Activated CD4-positive, alpha-beta memory T cell treated with anti-CD3 and anti-CD28 coated beads for 36 hours (primary cell): ENCODE data around the gene RAD51B. TPM values are rescaled to one million over a fixed set of nuclear protein-coding genes. Genes with fewer than 3 reads are reported as not detected.

Experiments used
- CTCF ChIA-PET: fragments of 350-600 bp; sonication (Branson Sonifier 250); formaldehyde crosslinking; loops from one replicate; lab custom pipeline; 2021; ENCODE audit warnings: antibody characterized with exemption, inconsistent platforms; lab: Charles Lee
- POLR2A ChIA-PET: fragments of 350-600 bp; sonication (Branson Sonifier 250); formaldehyde crosslinking; loops from one replicate; lab custom pipeline; 2021; ENCODE audit warnings: antibody characterized with exemption; lab: Charles Lee
- DNase-seq: peaks from one replicate; pipeline ENCODE4 v3.0.0-alpha.2; 2020
- H3K27ac Mint-ChIP-seq: one replicate; pipeline ENCODE4 v1.8.0; 2021; ENCODE audit warnings: mixed read lengths
- H3K27me3 Mint-ChIP-seq: one replicate; pipeline ENCODE4 v1.8.0; 2021; ENCODE audit warnings: mixed read lengths
- H3K36me3 Mint-ChIP-seq: one replicate; pipeline ENCODE4 v1.8.0; 2021; ENCODE audit warnings: mixed read lengths
- H3K4me1 Mint-ChIP-seq: one replicate; pipeline ENCODE4 v1.8.0; 2021; ENCODE audit warnings: low read depth, mixed read lengths
- H3K4me3 Mint-ChIP-seq: one replicate; pipeline ENCODE4 v1.8.0; 2021; ENCODE audit warnings: mild to moderate bottlenecking, mixed read lengths
- H3K9me3 Mint-ChIP-seq: one replicate; pipeline ENCODE4 v1.8.0; 2021; ENCODE audit warnings: mixed read lengths
- intact Hi-C: fragments of 100-400 bp; cut with micrococcal nuclease; formaldehyde crosslinking; loops from one replicate; pipeline ENCODE4 v1.15.1; 2023
- total RNA-seq, 2 experiments: library from RNA; stranded (reverse); gene quantifications; one replicate each; pipeline ENCODE4 v1.2.3, GENCODE V29; 2021

RAD51B gene
- total RNA-seq, 2 experiments from 2014 or later = 32.3 to 34.3 TPM

GRCh38 chr14:68408680-68409079 lies 589.1 kb downstream of the RAD51B start:
- ChIA-PET CTCF (interaction anchor here (1.0 kb wide), 1 partner anchor 158 kb away, joined by 4 read pairs; no protein-coding TSS in a partner anchor), POLR2A (no interaction called here)
- no peak for DNase-seq
- Mint-ChIP-seq H3K36me3 (no peaks in the 10 kb centered on the region), H3K27me3 (no peaks in the 10 kb centered on the region), H3K9me3 (no peaks in the 10 kb centered on the region), H3K27ac (no peak overlapping the region), H3K4me3 (no peak overlapping the region), H3K4me1 (peaks cover 23% of the 10 kb centered on the region)
- intact Hi-C loops = loop anchor here (5.0 to 10.0 kb wide), 3 partner anchors 124 to 406 kb away; no protein-coding TSS in a partner anchor

DNA sequence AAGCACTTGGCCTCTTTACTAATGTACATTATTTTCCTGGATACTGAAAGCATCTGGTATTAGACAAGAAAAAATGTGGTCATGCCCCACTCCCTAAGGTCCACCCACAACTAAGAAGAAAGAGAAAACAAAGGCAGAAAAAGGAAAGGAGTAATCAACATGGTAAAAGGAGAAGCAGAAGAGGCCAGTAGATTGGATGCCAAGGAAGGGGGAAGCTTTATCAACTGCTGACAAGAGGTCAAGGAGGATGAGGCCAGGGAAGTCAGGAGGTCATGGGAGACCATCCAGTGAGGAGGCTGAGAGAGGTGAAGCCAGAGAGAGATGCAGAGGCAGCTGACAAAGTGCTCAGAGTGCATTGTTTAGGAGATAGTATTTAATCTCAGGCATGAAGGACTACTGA lies 589.8 kb downstream of the RAD51B start:
- H3K4me1 Mint-ChIP-seq = peaks cover 16% of the 10 kb centered on the region
- no peaks in the 10 kb centered on the region for H3K9me3 Mint-ChIP-seq
- H3K27me3 Mint-ChIP-seq = no peaks in the 10 kb centered on the region
- POLR2A ChIA-PET = no interaction called here
- intact Hi-C loops = loop anchor here (5.0 to 10.0 kb wide), 3 partner anchors 125 to 405 kb away; no protein-coding TSS in a partner anchor
- H3K4me3 Mint-ChIP-seq = no peak overlapping the region
- H3K36me3 Mint-ChIP-seq = no peaks in the 10 kb centered on the region
- CTCF ChIA-PET = interaction anchor here (1.0 kb wide), 1 partner anchor 159 kb away, joined by 4 read pairs; no protein-coding TSS in a partner anchor
- DNase-seq = no peak
- no peak overlapping the region for H3K27ac Mint-ChIP-seq

GRCh38 chr14:68412505-68413465 lies 593.2 kb downstream of the RAD51B start:
- DNase-seq = no peak
- no peaks in the 10 kb centered on the region for H3K27me3 Mint-ChIP-seq
- ChIA-PET CTCF (interaction anchor here (1.3 kb wide), 1 partner anchor 164 kb away, joined by 4 read pairs; no protein-coding TSS in a partner anchor), POLR2A (no interaction called here)
- no peak overlapping the region for H3K4me3 Mint-ChIP-seq
- H3K36me3 Mint-ChIP-seq = no peaks in the 10 kb centered on the region
- intact Hi-C loops = no loop called here
- H3K4me1 Mint-ChIP-seq = peaks cover 8% of the 10 kb centered on the region
- no peaks in the 10 kb centered on the region for H3K9me3 Mint-ChIP-seq
- H3K27ac Mint-ChIP-seq = no peak overlapping the region

DNA sequence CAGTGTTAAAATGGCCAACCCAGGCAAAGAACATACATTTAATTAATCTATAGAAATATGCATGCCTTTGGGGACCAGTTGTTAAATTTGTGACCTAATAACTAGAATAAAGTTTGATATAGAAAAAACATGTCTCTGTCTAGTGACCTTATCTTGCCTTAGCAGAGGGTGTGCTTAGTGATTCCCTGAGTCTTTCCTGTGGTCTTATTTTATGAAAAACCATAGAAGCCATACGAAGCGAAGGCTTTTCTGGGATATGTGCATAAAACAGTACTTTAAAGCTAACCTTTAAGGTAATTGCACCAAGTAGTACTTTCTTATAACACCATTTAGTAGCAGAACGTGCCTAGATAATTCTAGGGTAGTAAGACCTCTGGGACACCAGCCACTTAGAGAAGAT lies 593.9 kb downstream of the RAD51B start:
- CTCF ChIA-PET = interaction anchor here (0.8 kb wide), 1 partner anchor 14 kb away, joined by 3 read pairs; no protein-coding TSS in a partner anchor

GRCh38 chr14:68414121-68414520 lies 594.5 kb downstream of the RAD51B start:
- ChIA-PET CTCF (interaction anchor here (0.8 kb wide), 1 partner anchor 13 kb away, joined by 3 read pairs; no protein-coding TSS in a partner anchor), POLR2A (no interaction called here)
- intact Hi-C loops = no loop called here
- H3K27me3 Mint-ChIP-seq = no peaks in the 10 kb centered on the region
- DNase-seq = no peak
- no peaks in the 10 kb centered on the region for H3K9me3 Mint-ChIP-seq
- H3K27ac Mint-ChIP-seq = no peak overlapping the region
- no peak overlapping the region for H3K4me3 Mint-ChIP-seq
- H3K4me1 Mint-ChIP-seq = peaks cover 8% of the 10 kb centered on the region
- H3K36me3 Mint-ChIP-seq = no peaks in the 10 kb centered on the region

More for the DNA sequence above, 593.9 kb downstream of the RAD51B start:
- no peaks in the 10 kb centered on the region for H3K36me3 Mint-ChIP-seq
- POLR2A ChIA-PET = no interaction called here
- intact Hi-C loops = no loop called here
- peaks cover 7% of the 10 kb centered on the region for H3K4me1 Mint-ChIP-seq
- no peaks in the 10 kb centered on the region for H3K27me3 Mint-ChIP-seq
- no peaks in the 10 kb centered on the region for H3K9me3 Mint-ChIP-seq
- DNase-seq = no peak
- no peak overlapping the region for H3K4me3 Mint-ChIP-seq
- H3K27ac Mint-ChIP-seq = no peak overlapping the region

GRCh38 chr14:68416171-68416570 lies 596.6 kb downstream of the RAD51B start:
- no peaks in the 10 kb centered on the region for H3K9me3 Mint-ChIP-seq
- no peak overlapping the region for H3K27ac Mint-ChIP-seq
- H3K4me3 Mint-ChIP-seq = no peak overlapping the region
- no peaks in the 10 kb centered on the region for H3K36me3 Mint-ChIP-seq
- POLR2A ChIA-PET = no interaction called here
- no peaks in the 10 kb centered on the region for H3K27me3 Mint-ChIP-seq
- intact Hi-C loops = no loop called here
- no peak for DNase-seq
- CTCF ChIA-PET = no interaction called here
- peaks cover 14% of the 10 kb centered on the region for H3K4me1 Mint-ChIP-seq

DNA sequence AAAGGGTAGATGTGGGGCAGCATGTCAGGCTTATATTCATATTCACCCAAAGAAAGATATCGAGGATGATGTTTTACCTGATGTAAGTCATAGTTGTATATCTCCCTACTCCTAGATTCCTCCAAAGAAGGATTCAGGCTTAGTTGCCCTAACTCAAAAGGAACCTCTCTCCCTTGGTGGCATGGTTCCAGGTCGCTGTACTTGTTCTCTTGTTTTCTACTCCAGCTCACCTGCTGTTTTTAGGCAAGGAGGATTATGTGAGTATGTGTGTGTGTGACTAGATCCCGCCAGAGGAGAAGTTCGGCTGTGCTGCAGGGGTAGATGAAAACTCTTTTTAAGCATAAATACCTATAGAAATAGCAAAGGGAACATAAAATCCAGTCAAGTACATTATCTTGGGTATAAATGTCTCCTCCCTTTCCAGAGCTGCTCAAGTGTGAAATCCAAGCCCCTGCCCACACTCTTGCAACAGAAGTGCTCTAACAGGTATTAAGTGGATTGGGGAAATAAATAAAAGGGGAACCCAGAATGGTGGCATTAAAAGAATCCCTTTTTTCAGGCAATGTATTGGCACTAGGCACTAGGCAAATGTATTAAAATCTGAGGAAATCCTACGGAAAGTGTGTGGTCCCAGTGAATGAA lies 597.6 kb downstream of the RAD51B start:
- Mint-ChIP-seq H3K9me3 (no peaks in the 10 kb centered on the region), H3K27me3 (no peaks in the 10 kb centered on the region), H3K4me3 (no peak overlapping the region), H3K4me1 (peaks cover 14% of the 10 kb centered on the region), H3K27ac (no peak overlapping the region), H3K36me3 (no peaks in the 10 kb centered on the region)
- no peak for DNase-seq
- ChIA-PET POLR2A (no interaction called here), CTCF (no interaction called here)
- intact Hi-C loops = no loop called here

DNA sequence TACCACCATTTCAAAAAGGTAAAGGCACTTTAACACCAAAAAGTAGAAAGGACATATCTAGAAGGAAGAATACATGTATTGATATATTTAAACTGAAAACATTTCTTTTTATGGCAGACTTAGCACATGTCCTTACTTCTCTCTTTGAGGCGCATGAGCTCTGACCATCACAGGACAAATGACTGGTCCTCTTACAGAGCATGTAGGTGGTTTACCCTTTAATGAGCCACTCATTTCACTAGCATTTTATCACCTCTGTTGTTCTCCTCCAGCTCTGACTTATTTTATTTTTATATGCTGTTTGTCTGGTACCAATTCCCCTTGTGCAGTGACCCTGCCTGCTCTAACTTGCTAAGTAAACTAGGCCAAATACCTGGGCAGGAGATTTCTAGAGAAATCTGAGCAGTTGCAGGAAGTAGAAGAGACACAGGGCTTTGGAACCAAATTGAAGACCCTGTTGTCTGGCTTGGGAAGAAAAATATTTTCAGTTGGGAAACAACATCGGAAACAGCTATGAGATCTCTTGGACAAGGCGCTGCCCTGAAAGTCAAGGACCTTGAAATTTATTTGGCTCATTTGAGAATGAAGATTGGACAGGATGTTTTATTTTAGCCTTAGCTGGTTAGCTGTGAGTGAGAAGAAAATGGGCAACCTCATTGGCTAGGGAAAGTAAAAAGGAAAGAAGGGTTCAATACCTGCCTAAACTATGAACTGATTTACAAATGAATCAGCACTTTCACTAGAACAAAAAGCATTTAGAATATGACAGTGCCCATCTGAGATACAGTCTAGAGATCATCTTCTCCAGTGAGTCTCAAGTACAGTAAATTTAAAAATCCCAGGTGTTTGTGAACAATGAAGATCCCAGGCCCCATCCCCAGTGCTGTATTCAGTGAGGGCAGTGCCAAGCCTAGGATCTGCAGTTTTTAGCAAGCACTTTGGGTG lies 598.9 kb downstream of the RAD51B start:
- POLR2A ChIA-PET = no interaction called here
- no peak for DNase-seq
- Mint-ChIP-seq H3K4me1 (peaks cover 14% of the 10 kb centered on the region), H3K27ac (no peak overlapping the region), H3K36me3 (no peaks in the 10 kb centered on the region), H3K4me3 (no peak overlapping the region), H3K9me3 (no peaks in the 10 kb centered on the region), H3K27me3 (no peaks in the 10 kb centered on the region)
- CTCF ChIA-PET = interaction anchor here (0.6 kb wide), 1 partner anchor 310 kb away, joined by 4 read pairs; no protein-coding TSS in a partner anchor
- intact Hi-C loops = no loop called here

- H3K4me3 Mint-ChIP-seq = no peak overlapping the region
- POLR2A ChIA-PET = no interaction called here
- H3K27me3 Mint-ChIP-seq = no peaks in the 10 kb centered on the region
Observed at GRCh38 chr14:68420350-68420749, 600.8 kb downstream of the RAD51B start.

GRCh38 chr14:68421116-68421515 lies 601.5 kb downstream of the RAD51B start:
- Mint-ChIP-seq H3K27me3 (no peaks in the 10 kb centered on the region), H3K4me1 (peaks cover 14% of the 10 kb centered on the region), H3K9me3 (no peaks in the 10 kb centered on the region), H3K36me3 (no peaks in the 10 kb centered on the region), H3K27ac (no peak overlapping the region), H3K4me3 (no peak overlapping the region)
- intact Hi-C loops = no loop called here
- CTCF ChIA-PET = no interaction called here
- no peak for DNase-seq
- POLR2A ChIA-PET = no interaction called here

More at GRCh38 chr14:68420350-68420749, 600.8 kb downstream of the RAD51B start:
- CTCF ChIA-PET = no interaction called here
- no peak for DNase-seq
- intact Hi-C loops = no loop called here
- Mint-ChIP-seq H3K9me3 (no peaks in the 10 kb centered on the region), H3K4me1 (peaks cover 14% of the 10 kb centered on the region), H3K27ac (no peak overlapping the region), H3K36me3 (no peaks in the 10 kb centered on the region)

DNA sequence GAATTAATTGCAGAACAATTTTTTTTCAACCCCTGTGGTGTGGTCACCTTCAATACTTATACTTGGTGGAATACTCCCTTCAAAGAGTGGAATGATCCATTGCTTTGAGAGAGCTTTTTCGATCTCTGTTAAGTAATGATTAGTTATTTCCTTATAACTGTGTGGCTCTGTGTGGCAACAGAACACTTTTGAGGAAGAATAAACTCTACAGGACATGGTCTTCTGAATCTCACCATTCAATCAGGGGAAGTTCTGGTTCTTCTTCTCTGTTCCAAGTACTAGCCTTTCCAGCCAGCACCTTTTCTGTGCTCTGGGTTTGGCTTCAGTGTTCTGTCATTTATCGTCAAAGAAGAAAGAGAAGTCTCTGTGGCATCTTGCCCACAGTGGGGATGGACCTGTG lies 604.1 kb downstream of the RAD51B start:
- Mint-ChIP-seq H3K36me3 (no peaks in the 10 kb centered on the region), H3K27me3 (no peaks in the 10 kb centered on the region), H3K9me3 (no peaks in the 10 kb centered on the region), H3K27ac (no peak overlapping the region), H3K4me1 (peaks cover 10% of the 10 kb centered on the region), H3K4me3 (no peak overlapping the region)
- POLR2A ChIA-PET = no interaction called here
- intact Hi-C loops = no loop called here
- no peak for DNase-seq
- CTCF ChIA-PET = no interaction called here
